ENCODE data around the gene RERE. TPM values are rescaled to one million over a fixed set of nuclear protein-coding genes. Genes with fewer than 3 reads are reported as not detected.

RERE gene
- total RNA-seq, 3 donors from 2014 or later: 99.5 to 204 (median 174) TPM

- no peak overlapping the region for H3K4me3 ChIP-seq
- intact Hi-C loops (cut with DNase I, micrococcal nuclease): loop anchor here in 1 of 2 donors (10.0 kb wide), 1 partner anchor 117 kb away; no protein-coding TSS in a partner anchor
- peaks cover 38% of the 10 kb centered on the region for H3K4me1 ChIP-seq (ENCODE audit: low read depth)
- DNase-seq: no peak
- H3K9me3 ChIP-seq: no peaks in the 10 kb centered on the region
- H3K36me3 ChIP-seq (ENCODE audit: low read depth): no peaks in the 10 kb centered on the region
- ATAC-seq: no peak
- TF ChIP-seq CTCF (IDR thresholded peaks at IDR 0.05): no peak
Observed at GRCh38 chr1:8681911-8682310, 135.5 kb downstream of the RERE start.

GRCh38 chr1:8680664-8681650 lies 136.5 kb downstream of the RERE start:
- H3K9me3 ChIP-seq: no peaks in the 10 kb centered on the region
- H3K4me1 ChIP-seq (ENCODE audit: low read depth): peaks cover 30% of the 10 kb centered on the region
- DNase-seq (no peak), ATAC-seq (peak; percentile 76)
- intact Hi-C loops (cut with DNase I, micrococcal nuclease): loop anchor here in 1 of 2 donors (10.0 kb wide), 1 partner anchor 116 kb away; no protein-coding TSS in a partner anchor
- no peaks in the 10 kb centered on the region for H3K36me3 ChIP-seq (ENCODE audit: low read depth)
- no peak for TF ChIP-seq CTCF (IDR thresholded peaks at IDR 0.05)
- no peak overlapping the region for H3K4me3 ChIP-seq

GRCh38 chr1:8679929-8680663 lies 137.3 kb downstream of the RERE start:
- Histone ChIP-seq H3K36me3 (ENCODE audit: low read depth) (no peaks in the 10 kb centered on the region), H3K4me1 (ENCODE audit: low read depth) (peaks cover 30% of the 10 kb centered on the region), H3K9me3 (no peaks in the 10 kb centered on the region), H3K4me3 (no peak overlapping the region)
- intact Hi-C loops (cut with DNase I, micrococcal nuclease): loop anchor here in 1 of 2 donors (10.0 kb wide), 1 partner anchor 115 kb away; no protein-coding TSS in a partner anchor
- ATAC-seq: peak; percentile 61
- no peak for TF ChIP-seq CTCF (IDR thresholded peaks at IDR 0.05)
- DNase-seq: no peak

- H3K4me1 ChIP-seq (ENCODE audit: low read depth): peaks cover 34% of the 10 kb centered on the region
- H3K4me3 ChIP-seq: no peak overlapping the region
- no peaks in the 10 kb centered on the region for H3K9me3 ChIP-seq
- ATAC-seq: peak; percentile 28
- intact Hi-C loops (cut with DNase I, micrococcal nuclease): no loop called here
- no peaks in the 10 kb centered on the region for H3K36me3 ChIP-seq (ENCODE audit: low read depth)
- no peak for DNase-seq
- no peak for TF ChIP-seq CTCF (IDR thresholded peaks at IDR 0.05)
Observed at GRCh38 chr1:8679395-8679800, 138.0 kb downstream of the RERE start.

DNA sequence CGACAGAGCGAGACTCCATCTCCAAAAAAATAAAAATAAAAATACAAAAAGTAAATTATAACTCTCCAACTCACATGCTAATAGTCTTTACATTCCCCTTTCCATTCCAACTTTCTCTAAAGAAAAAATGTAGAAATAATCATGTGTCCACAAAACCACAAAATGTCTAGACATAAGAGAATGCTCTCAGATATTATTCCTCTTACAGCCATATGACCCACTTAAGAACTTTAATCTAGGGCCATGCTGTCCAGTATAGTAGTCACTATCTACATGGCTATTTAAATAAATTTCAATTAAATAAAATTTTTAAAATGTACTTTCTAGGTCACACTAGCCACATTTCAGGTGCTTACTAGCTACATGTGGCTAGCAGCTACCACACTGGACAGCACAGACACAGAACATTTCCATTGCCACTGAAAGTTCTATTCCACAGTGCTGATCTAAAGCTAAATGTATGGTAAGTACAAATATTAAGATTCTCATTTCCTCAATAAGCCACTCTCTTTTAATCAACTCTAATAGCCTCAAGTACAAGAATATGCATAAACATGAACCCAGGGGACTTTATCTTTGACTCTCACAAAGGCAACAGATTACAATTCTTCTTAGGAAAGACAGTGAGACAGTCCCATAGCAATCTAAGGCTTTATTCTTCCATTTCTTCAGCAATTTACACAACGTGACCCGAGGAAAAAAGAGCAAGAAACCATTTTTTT lies 138.6 kb downstream of the RERE start:
- H3K4me1 ChIP-seq (ENCODE audit: low read depth): peaks cover 37% of the 10 kb centered on the region
- no peaks in the 10 kb centered on the region for H3K36me3 ChIP-seq (ENCODE audit: low read depth)
- ATAC-seq (no peak), DNase-seq (no peak)
- no peak for TF ChIP-seq CTCF (IDR thresholded peaks at IDR 0.05)
- no peaks in the 10 kb centered on the region for H3K9me3 ChIP-seq
- no peak overlapping the region for H3K4me3 ChIP-seq
- intact Hi-C loops (cut with DNase I, micrococcal nuclease): no loop called here

Data from mucosa of descending colon (tissue), 3 donors.